Activated CD8-positive, alpha-beta T cell treated with anti-CD3 and anti-CD28 coated beads for 36 hours (primary cell): ENCODE data around the gene DAB1. TPM values are rescaled to one million over a fixed set of nuclear protein-coding genes. Genes with fewer than 3 reads are reported as not detected.

Source experiments
- ATAC-seq: fragments of 200-7000 bp; cut with Tn5 transposase; one replicate; pipeline ENCODE4 v1.10.0; 2021; ENCODE audit warnings: mild to moderate bottlenecking, moderate library complexity
- CTCF ChIA-PET: fragments of 350-600 bp; sonication (Branson Sonifier 250); formaldehyde crosslinking; loops from one replicate; lab custom pipeline; 2021; ENCODE audit warnings: antibody characterized with exemption; lab: Charles Lee
- POLR2A ChIA-PET: fragments of 350-600 bp; sonication (Branson Sonifier 250); formaldehyde crosslinking; loops from one replicate; lab custom pipeline; 2021; ENCODE audit warnings: antibody characterized with exemption; lab: Charles Lee
- DNase-seq: peaks from one replicate; pipeline ENCODE4 v3.0.0-alpha.2; 2020
- H3K27ac Mint-ChIP-seq: one replicate; pipeline ENCODE4 v1.8.0; 2021; ENCODE audit warnings: mild to moderate bottlenecking, mixed read lengths
- H3K27me3 Mint-ChIP-seq: one replicate; pipeline ENCODE4 v1.8.0; 2021; ENCODE audit warnings: mixed read lengths
- H3K36me3 Mint-ChIP-seq: one replicate; pipeline ENCODE4 v1.8.0; 2021; ENCODE audit warnings: low read depth, mixed read lengths
- H3K4me1 Mint-ChIP-seq: one replicate; pipeline ENCODE4 v1.8.0; 2021; ENCODE audit warnings: low read depth, mixed read lengths
- H3K4me3 Mint-ChIP-seq: one replicate; pipeline ENCODE4 v1.8.0; 2021; ENCODE audit warnings: mild to moderate bottlenecking, moderate library complexity, mixed read lengths
- H3K9me3 Mint-ChIP-seq: one replicate; pipeline ENCODE4 v1.8.0; 2021; ENCODE audit warnings: mixed read lengths
- CTCF ChIP-seq: fragments of 200-600 bp; IDR thresholded peaks from one replicate; pipeline ENCODE4 v1.8.0; 2022; ENCODE audit warnings: antibody characterized with exemption, mild to moderate bottlenecking
- intact Hi-C: fragments of 100-400 bp; cut with micrococcal nuclease; formaldehyde crosslinking; loops from one replicate; pipeline ENCODE4 v1.10.0; 2022
- total RNA-seq, 2 experiments: library from RNA; stranded (reverse); gene quantifications; one replicate each; pipeline ENCODE4 v1.2.3, GENCODE V29; 2021

DAB1 gene
- total RNA-seq, 2 experiments from 2014 or later = not detected

DNA sequence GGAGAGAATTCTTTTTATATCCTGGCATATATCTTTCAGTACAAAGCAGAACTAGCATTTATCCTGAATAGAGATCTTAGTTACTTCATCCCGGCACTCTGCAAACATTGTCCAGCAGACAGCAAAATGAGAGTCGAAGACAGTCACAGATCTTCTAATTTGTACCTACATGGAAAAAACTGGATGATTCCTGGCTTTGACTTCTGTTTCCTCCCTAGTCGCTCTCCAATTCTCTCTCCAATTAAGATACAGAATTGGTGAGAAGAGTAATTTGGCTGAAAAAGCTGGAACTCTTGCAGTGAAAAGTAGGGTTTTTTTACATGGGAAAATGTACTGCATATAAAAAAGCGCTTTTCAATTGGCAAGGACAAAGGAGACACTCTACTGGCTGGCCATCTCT, 307.0 kb downstream of the DAB1 start:
- Mint-ChIP-seq H3K4me3 (no peak overlapping the region), H3K27me3 (peaks cover 2% of the 10 kb centered on the region), H3K27ac (no peak overlapping the region), H3K36me3 (no peaks in the 10 kb centered on the region), H3K4me1 (no peaks in the 10 kb centered on the region), H3K9me3 (no peaks in the 10 kb centered on the region)
- ATAC-seq (no peak), DNase-seq (no peak)
- ChIA-PET POLR2A (no interaction called here), CTCF (no interaction called here)
- intact Hi-C loops = no loop called here
- TF ChIP-seq CTCF = no peak

DNA sequence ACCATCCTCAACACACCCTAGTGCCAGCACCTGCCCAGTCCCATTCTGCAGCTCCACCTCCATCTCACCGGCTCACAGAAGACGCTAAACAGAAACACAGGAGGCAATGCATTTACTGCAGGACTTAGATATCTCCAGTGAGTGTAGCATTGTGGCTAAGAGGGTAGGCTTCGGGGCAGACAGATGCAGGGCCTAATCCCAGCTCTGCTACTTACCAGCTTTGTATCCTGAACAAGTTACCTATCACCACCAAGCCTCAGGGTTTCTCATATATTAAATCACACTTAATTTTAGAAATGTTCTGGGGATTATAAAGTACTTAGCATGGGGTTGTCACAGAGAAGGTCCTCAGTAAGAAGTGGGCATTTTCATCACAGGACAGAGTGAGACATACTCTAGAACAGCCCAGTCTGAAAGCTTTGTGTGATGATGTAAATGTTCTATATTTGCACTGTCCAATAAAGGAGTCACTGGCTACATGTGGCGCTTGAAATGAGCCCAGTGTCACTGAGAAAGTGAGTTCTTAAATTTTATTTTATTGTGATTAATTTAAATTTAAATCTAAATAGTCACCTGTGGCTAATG, 308.7 kb downstream of the DAB1 start:
- no peak overlapping the region for H3K4me3 Mint-ChIP-seq
- H3K9me3 Mint-ChIP-seq = no peaks in the 10 kb centered on the region
- no peak for ATAC-seq
- intact Hi-C loops = no loop called here
- POLR2A ChIA-PET = no interaction called here
- CTCF ChIA-PET = no interaction called here
- no peaks in the 10 kb centered on the region for H3K27me3 Mint-ChIP-seq
- no peak overlapping the region for H3K27ac Mint-ChIP-seq
- no peak for TF ChIP-seq CTCF
- no peak for DNase-seq
- H3K36me3 Mint-ChIP-seq = no peaks in the 10 kb centered on the region
- no peaks in the 10 kb centered on the region for H3K4me1 Mint-ChIP-seq

DNA sequence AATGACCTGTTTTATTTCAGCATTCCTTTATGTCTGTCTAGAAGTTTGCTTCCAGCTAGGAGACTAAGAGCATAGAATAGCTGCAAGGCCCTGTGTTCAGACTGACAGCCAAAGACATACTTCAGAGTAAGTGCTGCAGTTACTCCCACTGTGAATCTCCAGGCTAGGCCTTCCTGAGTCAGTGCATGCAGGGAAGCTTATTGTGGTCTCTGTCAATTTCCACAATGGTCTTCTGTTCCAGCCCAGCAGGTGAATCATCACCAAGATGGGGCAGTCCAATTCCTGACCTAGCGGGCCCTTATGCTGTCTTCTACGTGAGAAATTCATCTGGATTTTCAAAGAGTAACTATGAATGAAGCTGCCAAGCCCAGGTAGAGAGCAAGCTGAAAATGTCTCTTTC, 311.7 kb downstream of the DAB1 start:
- Mint-ChIP-seq H3K27ac (no peak overlapping the region), H3K9me3 (no peaks in the 10 kb centered on the region), H3K4me3 (no peak overlapping the region), H3K36me3 (no peaks in the 10 kb centered on the region), H3K4me1 (no peaks in the 10 kb centered on the region), H3K27me3 (peaks cover 2% of the 10 kb centered on the region)
- DNase-seq (no peak), ATAC-seq (no peak)
- TF ChIP-seq CTCF = no peak
- ChIA-PET CTCF (no interaction called here), POLR2A (no interaction called here)
- intact Hi-C loops = no loop called here

DNA sequence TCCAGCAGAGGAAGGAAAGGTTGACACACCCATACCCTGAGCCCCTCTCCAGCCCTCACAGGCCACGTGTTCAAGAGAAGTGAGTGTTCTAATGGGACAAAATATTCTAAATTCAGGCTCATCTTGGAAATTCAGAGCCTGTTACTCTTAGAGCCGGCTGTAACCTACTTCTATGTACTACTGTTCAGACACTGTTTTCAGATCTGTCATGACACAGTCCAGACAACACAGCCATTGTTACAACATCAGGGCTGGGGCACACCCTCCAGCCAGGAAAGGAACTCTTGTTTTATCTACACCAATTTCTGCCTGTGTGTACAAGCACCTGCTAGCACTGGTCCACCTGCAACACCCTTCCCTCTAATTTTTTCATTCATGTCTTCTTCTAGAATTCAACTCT, 312.7 kb downstream of the DAB1 start:
- H3K27me3 Mint-ChIP-seq = peaks cover 2% of the 10 kb centered on the region
- no peaks in the 10 kb centered on the region for H3K36me3 Mint-ChIP-seq
- TF ChIP-seq CTCF = no peak
- H3K9me3 Mint-ChIP-seq = no peaks in the 10 kb centered on the region
- H3K4me1 Mint-ChIP-seq = no peaks in the 10 kb centered on the region
- POLR2A ChIA-PET = no interaction called here
- DNase-seq (no peak), ATAC-seq (no peak)
- intact Hi-C loops = no loop called here
- no peak overlapping the region for H3K4me3 Mint-ChIP-seq
- H3K27ac Mint-ChIP-seq = no peak overlapping the region
- CTCF ChIA-PET = no interaction called here

GRCh38 chr1:57109883-57110282, 314.0 kb downstream of the DAB1 start:
- no peaks in the 10 kb centered on the region for H3K4me1 Mint-ChIP-seq
- DNase-seq (no peak), ATAC-seq (no peak)
- POLR2A ChIA-PET = interaction anchor here (0.5 kb wide), 1 partner anchor 38 kb away, joined by 5 read pairs; no protein-coding TSS in a partner anchor
- CTCF ChIA-PET = no interaction called here
- intact Hi-C loops = no loop called here
- H3K9me3 Mint-ChIP-seq = no peaks in the 10 kb centered on the region
- TF ChIP-seq CTCF = no peak
- no peaks in the 10 kb centered on the region for H3K36me3 Mint-ChIP-seq
- no peak overlapping the region for H3K27ac Mint-ChIP-seq
- no peak overlapping the region for H3K4me3 Mint-ChIP-seq
- peaks cover 2% of the 10 kb centered on the region for H3K27me3 Mint-ChIP-seq
